ENCODE data around the gene LTBP1.

Gene LTBP1

DNA sequence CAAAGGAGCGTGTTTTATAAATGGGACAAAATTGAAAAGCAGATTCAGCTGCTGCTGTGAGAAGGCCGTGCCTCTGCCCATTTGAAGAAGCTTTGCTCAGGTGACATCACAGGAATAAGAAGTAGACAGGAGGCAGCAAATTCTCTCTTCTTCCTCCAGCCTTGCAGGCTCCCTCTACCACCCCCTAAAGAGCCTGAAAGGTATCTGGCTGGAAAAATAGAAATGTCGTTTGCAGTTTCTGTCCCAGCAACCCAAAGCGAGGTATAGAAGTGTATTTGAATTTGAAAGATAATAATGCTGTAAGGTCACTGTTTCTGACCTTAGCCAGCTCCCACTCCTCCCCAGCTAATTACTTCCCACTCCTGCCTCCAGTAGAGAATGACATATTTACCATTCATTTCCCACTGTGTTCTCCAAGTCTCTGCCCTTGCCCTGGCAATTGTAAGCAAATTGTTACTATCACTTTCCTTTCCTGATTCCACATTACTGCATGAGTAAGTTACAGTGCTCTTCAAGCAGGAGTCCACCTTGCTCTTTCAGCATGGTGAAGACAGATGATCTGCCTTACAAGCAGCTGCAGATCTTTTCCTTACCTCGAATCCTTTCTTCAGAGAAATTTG is 472.9 kb downstream of the LTBP1 start:
- Histone ChIP-seq H3K36me3 (ENCODE audit: low read depth) (no peaks in the 10 kb centered on the region), H3K4me3 (ENCODE audit: severe bottlenecking) (no peak overlapping the region), H3K27ac (ENCODE audit: poor library complexity, severe bottlenecking) (no peak overlapping the region), H3K27me3 (ENCODE audit: insufficient read depth, poor library complexity, severe bottlenecking) (no peaks in the 10 kb centered on the region), H3K4me1 (ENCODE audit: insufficient read depth, poor library complexity, severe bottlenecking) (no peaks in the 10 kb centered on the region), H3K9me3 (ENCODE audit: severe bottlenecking) (no peaks in the 10 kb centered on the region)
- ATAC-seq (ENCODE audit: low read depth) (no peak), DNase-seq (ENCODE audit: low spot score) (no peak)
- TF ChIP-seq, protein P1, sequence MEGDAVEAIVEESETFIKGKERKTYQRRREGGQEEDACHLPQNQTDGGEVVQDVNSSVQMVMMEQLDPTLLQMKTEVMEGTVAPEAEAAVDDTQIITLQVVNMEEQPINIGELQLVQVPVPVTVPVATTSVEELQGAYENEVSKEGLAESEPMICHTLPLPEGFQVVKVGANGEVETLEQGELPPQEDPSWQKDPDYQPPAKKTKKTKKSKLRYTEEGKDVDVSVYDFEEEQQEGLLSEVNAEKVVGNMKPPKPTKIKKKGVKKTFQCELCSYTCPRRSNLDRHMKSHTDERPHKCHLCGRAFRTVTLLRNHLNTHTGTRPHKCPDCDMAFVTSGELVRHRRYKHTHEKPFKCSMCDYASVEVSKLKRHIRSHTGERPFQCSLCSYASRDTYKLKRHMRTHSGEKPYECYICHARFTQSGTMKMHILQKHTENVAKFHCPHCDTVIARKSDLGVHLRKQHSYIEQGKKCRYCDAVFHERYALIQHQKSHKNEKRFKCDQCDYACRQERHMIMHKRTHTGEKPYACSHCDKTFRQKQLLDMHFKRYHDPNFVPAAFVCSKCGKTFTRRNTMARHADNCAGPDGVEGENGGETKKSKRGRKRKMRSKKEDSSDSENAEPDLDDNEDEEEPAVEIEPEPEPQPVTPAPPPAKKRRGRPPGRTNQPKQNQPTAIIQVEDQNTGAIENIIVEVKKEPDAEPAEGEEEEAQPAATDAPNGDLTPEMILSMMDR (IDR thresholded peaks at IDR 0.05; ENCODE audit: poor library complexity, severe bottlenecking): no peak

DNA sequence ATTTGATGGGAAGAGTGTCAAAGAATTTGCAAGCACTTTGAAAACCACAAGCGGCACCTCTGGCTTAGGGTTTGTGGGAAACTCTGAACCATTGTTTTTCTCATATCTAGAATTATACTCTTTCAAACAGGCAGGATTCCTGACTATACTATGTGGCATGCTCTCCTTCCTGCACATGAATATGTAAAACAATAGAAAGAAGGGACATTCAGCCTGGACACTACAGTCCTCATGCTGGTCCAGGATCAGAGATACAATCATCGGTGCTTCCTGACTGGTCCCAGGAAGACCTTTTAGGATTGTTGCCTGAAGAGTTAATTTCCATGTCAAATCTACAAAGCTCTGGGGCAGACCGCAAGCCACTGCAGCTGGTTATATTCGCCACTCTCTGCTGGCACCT is 474.0 kb downstream of the LTBP1 start:
- TF ChIP-seq, protein P1 (IDR thresholded peaks at IDR 0.05; ENCODE audit: poor library complexity, severe bottlenecking): no peak
- H3K27ac ChIP-seq (ENCODE audit: poor library complexity, severe bottlenecking): no peak overlapping the region

DNA sequence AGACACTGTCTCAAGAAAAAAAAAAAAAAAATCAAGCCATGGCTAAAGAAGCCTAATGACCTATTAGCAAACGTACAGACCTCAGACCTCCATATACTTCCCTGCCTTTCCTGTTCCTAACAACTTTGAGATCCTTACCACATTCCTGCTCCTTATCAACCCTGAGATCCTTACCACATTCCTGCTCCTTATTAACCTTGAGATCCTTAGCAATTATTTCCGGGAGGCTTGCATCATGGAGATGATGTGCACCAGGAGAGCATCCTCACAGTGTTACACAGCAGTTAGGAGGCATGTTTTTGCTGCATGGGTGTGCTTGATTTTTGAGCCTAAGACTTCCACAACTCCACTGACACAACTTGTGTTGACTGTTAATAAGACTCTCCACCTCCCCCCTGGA is 475.1 kb downstream of the LTBP1 start:
- Histone ChIP-seq H3K4me3 (ENCODE audit: severe bottlenecking) (no peak overlapping the region), H3K9me3 (ENCODE audit: severe bottlenecking) (no peaks in the 10 kb centered on the region), H3K27me3 (ENCODE audit: insufficient read depth, poor library complexity, severe bottlenecking) (no peaks in the 10 kb centered on the region), H3K4me1 (ENCODE audit: insufficient read depth, poor library complexity, severe bottlenecking) (no peaks in the 10 kb centered on the region), H3K27ac (ENCODE audit: poor library complexity, severe bottlenecking) (no peak overlapping the region), H3K36me3 (ENCODE audit: low read depth) (no peaks in the 10 kb centered on the region)
- TF ChIP-seq, protein P1 (IDR thresholded peaks at IDR 0.05; ENCODE audit: poor library complexity, severe bottlenecking): no peak
- no peak for ATAC-seq (ENCODE audit: low read depth)
- DNase-seq (ENCODE audit: low spot score): no peak

More for the DNA sequence above, 474.0 kb downstream of the LTBP1 start:
- no peak for ATAC-seq (ENCODE audit: low read depth)
- no peaks in the 10 kb centered on the region for H3K9me3 ChIP-seq (ENCODE audit: severe bottlenecking)
- no peaks in the 10 kb centered on the region for H3K27me3 ChIP-seq (ENCODE audit: insufficient read depth, poor library complexity, severe bottlenecking)
- H3K36me3 ChIP-seq (ENCODE audit: low read depth): no peaks in the 10 kb centered on the region
- no peaks in the 10 kb centered on the region for H3K4me1 ChIP-seq (ENCODE audit: insufficient read depth, poor library complexity, severe bottlenecking)
- no peak overlapping the region for H3K4me3 ChIP-seq (ENCODE audit: severe bottlenecking)
- no peak for DNase-seq (ENCODE audit: low spot score)

DNA sequence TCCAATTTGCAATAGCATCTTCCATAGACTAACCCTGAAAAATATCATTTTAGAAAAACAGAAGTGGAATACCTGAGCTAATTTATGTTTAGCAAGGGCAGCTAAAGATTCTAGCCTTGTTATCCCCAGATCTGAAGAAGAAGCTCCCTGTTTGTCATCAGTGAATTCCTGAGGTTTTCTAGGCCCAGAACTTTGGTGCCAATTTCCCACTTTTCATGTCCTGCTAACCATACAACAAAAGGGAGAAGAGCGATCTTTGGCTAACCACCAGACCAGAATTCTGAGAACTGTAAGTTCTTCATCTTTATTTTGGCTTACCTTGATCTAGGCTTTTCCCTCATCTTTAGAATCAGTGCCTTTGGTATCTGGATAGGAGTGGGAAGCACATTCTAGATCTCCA is 478.4 kb downstream of the LTBP1 start:
- Histone ChIP-seq H3K27me3 (ENCODE audit: insufficient read depth, poor library complexity, severe bottlenecking) (no peaks in the 10 kb centered on the region), H3K9me3 (ENCODE audit: severe bottlenecking) (no peaks in the 10 kb centered on the region), H3K4me3 (ENCODE audit: severe bottlenecking) (no peak overlapping the region), H3K27ac (ENCODE audit: poor library complexity, severe bottlenecking) (no peak overlapping the region), H3K36me3 (ENCODE audit: low read depth) (no peaks in the 10 kb centered on the region), H3K4me1 (ENCODE audit: insufficient read depth, poor library complexity, severe bottlenecking) (no peaks in the 10 kb centered on the region)
- DNase-seq (ENCODE audit: low spot score): no peak
- TF ChIP-seq, protein P1 (IDR thresholded peaks at IDR 0.05; ENCODE audit: poor library complexity, severe bottlenecking): no peak
- no peak for ATAC-seq (ENCODE audit: low read depth)

DNA sequence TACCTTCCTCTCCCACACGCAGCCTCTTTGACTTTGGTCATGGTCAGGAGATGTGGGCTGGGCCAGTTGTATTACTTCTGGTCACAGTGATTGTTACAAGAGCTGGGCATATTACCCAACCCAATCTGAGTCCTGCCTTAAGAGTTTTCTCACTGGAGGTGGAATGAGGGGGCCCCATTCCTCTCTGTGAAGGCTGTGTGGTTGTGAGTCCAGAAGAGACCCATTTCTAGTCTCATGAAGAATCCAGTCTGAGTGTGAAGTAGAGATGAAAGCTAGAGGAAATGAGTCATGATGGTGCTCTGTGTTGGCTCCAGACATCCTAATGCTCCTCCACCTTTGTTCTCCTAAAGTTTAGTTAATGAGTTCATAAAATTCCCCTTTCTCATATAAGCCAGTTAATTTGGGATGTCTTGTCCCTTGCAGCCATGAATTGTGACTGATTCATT is 478.9 kb downstream of the LTBP1 start:
- Histone ChIP-seq H3K4me3 (ENCODE audit: severe bottlenecking) (no peak overlapping the region), H3K27me3 (ENCODE audit: insufficient read depth, poor library complexity, severe bottlenecking) (no peaks in the 10 kb centered on the region), H3K9me3 (ENCODE audit: severe bottlenecking) (no peaks in the 10 kb centered on the region), H3K27ac (ENCODE audit: poor library complexity, severe bottlenecking) (no peak overlapping the region), H3K36me3 (ENCODE audit: low read depth) (no peaks in the 10 kb centered on the region), H3K4me1 (ENCODE audit: insufficient read depth, poor library complexity, severe bottlenecking) (no peaks in the 10 kb centered on the region)
- TF ChIP-seq, protein P1 (IDR thresholded peaks at IDR 0.05; ENCODE audit: poor library complexity, severe bottlenecking): no peak
- DNase-seq (ENCODE audit: low spot score): no peak
- ATAC-seq (ENCODE audit: low read depth): peak; percentile 21; the same call in 1 of the 3 replicates

Measured in RWPE2 (cell line).